Skin epidermis (tissue), 12 donors: ENCODE measurements around the gene AFG3L2.

Experiments
- H3K27ac ChIP-seq, 21 experiments: fragments of 200-600 bp; sonication (generic) in 11 of 21; one replicate each; pipeline ENCODE4 v1.5.0; 2020; ENCODE audit warnings: mild to moderate bottlenecking in 3 of 21, inconsistent platforms in 2 of 21, moderate library complexity in 2 of 21
- H3K4me3 ChIP-seq, 7 experiments: fragments of 200-600 bp; sonication (generic) in 2 of 7; one replicate each; pipeline ENCODE4 v1.5.0; 2020; ENCODE audit warnings: inconsistent platforms in 2 of 7, mild to moderate bottlenecking in 2 of 7, moderate library complexity in 1 of 7

Gene AFG3L2

DNA sequence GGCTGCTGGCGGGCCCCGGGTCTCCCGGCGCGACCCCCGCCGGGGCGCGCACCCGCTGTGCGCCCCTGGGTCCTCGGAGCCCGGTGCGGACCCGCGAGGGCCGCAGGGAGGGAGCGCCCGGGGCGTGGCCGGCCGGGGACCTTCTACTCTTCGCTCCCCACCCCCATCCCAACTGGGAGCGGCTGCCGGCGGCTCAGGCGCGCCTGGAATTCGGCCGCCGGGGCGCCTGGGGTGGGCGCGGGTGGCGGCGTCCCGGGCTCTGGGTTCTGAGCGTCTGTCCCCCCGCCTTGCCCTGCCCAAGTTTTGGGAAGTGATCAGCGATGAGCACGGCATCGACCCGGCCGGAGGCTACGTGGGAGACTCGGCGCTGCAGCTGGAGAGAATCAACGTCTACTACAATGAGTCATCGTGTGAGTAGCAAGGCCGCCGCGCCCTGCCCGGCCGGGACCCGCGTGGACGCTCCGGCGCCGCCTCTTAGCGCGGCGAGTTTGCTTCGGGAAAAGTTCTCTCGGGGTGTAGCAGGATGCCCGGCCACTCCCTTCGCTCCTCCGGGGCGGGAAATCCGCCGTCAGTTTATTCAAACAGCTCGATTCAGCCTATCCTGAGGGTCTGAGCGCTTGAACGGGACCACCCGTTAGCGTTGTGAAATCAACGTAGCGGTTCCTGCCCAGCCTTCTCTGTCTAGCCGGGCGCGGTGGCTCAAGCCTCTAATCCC lies 68.5 kb downstream of the AFG3L2 start:
- peak overlapping the region; percentile 87 to 100 (median 98) for H3K27ac ChIP-seq
- H3K4me3 ChIP-seq: peak overlapping the region; percentile 60 to 98 (median 75)

DNA sequence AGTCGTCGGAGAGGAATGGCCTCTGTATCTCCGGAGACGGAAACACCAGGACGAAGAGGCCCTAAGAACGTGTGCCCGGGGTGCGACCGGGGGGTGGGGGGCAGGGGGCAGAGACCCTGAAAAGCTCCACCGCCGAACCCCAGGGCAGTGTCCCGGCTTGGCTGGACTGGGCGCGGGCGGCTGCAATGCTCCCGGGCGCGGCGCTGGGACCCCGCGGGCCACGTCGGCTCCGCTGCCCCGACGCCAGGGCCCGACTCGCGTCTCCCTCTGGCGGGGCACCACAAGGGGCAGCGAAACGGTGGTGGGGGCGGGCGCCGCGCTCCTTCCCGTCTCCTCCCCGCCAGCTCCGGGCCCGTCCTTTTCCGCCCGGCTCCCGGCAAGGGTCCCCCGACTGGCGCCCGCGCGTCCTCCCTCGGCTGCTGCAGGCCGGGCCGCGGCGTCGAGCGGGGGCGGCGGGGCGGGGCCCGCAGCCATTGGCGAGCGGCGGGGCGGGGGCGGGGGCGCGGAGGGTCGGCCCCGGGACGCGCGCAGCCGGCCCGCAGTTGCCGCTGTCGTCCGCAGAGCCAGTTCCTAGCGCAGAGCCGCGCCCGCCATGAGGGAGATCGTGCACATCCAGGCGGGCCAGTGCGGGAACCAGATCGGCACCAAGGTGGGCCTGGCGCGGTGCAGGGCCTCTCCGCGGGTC lies 69.2 kb downstream of the AFG3L2 start, which contains the start of gene TUBB6:
TUBB6 (plus strand) TSS at position 541 of the 685 bp plus-strand sequence; CDS start at position 593, 52 bp downstream.
- Histone ChIP-seq H3K27ac (peak within 1 kb of the TSS; percentile 87 to 100 (median 98)), H3K4me3 (peak within 1 kb of the TSS; percentile 60 to 98 (median 75))

DNA sequence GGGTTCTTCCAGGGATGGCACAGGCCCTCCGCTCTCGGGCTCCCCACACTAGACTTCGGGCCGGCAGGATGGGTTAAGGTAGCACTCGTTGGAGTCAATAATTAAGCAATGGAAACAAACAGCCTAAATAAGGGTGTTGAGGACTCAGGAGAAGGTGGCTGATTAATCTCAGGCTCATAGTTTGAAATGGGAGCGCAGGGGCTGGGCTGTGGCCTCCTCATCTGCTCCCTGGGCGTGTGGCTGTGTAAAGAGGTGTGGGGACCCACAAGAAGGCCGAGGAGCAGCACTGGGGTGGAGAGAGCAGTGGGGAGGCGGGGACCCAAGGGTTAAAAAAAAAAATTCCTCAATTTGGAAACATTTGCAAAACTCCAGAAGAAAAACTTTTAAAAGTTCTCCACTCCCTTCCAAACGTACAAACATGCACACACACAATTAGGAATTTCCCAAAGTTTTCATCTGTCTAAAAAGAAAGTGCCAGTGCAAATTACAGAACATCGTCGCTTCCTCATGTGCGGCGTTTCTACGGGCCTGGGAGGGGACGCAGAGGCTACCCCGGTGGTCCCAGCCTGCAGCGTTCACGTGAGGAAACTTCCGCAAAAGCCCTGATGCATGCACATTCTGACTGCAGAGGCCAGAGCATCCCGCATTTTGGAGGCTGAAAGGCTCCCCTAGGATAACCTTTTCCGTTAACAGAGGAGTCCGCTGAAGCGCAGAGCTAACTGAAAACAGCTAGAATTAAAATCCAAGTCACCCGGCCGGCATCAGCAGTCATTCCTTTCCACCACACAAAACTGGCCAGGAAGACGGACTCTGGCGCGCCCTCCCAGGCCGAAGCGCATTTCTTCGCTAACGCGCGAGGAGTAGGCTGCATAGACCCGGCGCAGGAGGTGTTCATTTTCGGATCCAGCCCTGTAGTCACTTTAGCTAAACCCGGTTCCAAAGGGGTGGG lies 70.0 kb downstream of the AFG3L2 start:
- H3K27ac ChIP-seq: peak overlapping the region; percentile 76 to 100 (median 98)
- peak overlapping the region; percentile 60 to 98 (median 75) for H3K4me3 ChIP-seq

DNA sequence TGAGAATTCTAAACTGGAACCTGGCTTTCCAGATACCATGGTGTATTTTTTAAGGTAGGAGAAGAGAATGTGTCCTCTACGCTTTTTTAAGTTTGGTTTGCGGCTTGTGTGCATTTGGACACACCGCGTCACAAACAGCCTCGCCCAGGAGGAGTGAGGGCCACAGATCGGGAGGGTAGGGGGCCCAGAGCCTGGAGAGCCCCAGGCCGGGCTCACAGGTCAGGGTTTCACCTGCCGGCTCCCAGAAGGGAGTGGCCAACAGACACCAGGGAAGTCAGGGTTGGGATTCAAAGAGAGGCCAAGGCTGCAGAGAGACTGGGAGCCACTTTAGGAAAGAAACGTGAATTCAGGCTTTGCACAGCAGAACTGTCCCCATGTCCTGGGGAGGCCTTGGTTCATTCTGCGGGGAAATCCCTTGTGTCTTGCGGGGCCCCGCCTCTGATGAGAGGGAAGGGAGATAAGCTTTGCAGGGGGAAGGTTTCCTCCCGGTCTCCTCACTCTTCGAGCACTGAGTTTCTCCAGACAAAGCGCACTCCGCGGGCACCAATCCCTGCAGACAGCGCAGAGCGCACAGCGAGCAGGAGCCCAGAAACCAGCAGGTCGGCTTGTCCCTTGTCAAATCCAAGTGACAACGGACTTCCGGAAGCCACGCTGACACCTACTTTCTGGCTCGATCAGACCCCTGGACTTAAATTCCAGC lies 70.9 kb downstream of the AFG3L2 start:
- no peak overlapping the region for H3K4me3 ChIP-seq
- peak overlapping the region in 1 of 21 experiments; percentile 98 for H3K27ac ChIP-seq

DNA sequence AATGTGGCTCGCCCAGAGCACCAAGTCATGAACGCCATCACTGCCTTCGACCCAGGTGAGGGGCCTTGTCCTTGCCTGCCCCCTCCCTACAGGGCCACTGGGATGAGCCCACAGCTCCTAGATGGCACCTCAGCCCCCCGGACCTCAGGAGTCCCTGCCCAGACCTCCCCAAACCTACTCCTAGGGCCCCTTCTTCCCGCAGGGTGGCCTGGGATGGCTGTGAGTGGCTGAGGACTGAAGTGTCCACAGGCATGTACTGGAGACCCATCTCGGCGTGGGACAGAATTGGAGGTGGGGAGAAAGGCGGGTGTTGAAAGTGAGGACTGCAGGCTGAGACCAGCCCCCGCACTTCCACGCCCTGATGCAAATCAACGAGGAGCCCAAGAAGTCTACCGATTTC lies 71.8 kb downstream of the AFG3L2 start:
- Histone ChIP-seq H3K27ac (no peak overlapping the region), H3K4me3 (no peak overlapping the region)

DNA sequence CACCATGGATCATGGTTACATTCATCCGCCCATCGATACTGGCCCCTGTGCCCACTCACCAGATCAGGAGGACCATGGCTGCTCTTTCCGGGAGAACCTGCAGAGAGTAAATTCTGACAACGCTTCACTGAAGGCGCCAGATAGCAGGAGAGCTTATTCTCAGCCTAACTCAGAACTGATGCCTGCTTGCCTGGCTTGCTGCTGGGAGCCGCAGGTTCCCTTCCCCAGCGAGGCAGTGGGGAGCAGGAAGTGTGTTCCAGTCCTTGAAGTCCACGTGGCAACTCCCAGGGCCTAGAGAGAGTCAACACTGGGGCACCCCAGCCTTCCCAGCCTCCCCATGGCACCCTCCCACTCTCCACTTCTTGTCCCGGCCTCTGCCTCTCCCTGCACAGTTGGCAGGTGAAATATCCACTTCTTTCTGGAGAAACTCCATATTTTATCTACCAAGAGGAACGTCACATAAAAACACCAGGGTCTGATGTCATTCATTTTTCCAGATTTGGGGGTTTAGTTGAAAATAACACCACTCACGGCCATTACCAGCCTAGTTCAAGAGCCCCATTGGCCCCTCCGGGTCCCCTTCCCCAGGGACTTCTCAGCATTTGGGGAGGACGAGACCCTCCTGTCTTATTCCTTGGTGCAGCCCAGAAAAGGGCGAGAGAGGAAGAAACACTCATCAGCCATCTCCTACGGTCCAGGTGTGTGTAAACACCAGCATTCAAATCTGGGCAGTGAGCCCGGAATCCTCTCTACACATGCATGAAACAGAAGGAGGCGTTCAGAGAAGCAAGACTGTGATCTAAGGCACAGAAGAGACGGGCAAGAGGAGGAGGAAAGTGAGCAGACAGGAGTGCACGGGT lies 72.4 kb downstream of the AFG3L2 start:
- no peak overlapping the region for H3K27ac ChIP-seq
- no peak overlapping the region for H3K4me3 ChIP-seq

DNA sequence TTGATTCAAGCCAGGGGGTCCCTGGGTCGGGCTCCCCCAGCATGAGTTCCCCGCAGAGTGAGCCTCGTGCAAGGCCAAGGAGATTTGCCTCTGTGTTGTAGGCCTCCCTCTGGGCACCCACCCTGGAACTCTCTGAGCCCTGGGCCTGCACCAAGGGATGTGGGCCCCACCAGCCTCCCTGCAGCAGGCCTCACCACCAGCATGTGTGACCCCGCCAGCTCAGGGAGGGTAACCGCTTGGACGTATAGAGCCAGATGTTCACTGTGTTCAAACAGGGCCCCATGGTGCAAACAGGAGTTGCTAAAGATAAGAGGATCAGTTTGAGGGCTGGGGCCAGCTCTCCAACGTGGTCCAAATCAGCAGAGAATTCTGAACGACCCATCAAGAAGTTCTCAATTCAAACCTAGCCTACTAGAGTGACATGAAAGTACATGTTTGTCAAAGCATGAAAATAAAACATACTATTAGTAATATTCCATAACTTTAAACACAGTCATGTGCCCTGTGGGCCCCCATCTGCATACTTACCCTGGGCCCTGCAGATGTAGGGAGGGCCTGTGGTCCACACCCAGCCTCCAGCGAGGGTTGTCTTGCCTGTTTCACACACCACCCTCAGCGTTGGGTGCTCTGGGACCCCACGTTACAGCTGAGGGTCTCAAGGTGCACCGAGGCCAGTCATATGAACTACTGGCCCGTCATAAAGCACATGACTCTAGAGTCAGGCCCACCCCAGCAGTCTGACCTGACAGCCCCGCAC lies 74.5 kb downstream of the AFG3L2 start:
- H3K4me3 ChIP-seq: no peak overlapping the region
- no peak overlapping the region for H3K27ac ChIP-seq

DNA sequence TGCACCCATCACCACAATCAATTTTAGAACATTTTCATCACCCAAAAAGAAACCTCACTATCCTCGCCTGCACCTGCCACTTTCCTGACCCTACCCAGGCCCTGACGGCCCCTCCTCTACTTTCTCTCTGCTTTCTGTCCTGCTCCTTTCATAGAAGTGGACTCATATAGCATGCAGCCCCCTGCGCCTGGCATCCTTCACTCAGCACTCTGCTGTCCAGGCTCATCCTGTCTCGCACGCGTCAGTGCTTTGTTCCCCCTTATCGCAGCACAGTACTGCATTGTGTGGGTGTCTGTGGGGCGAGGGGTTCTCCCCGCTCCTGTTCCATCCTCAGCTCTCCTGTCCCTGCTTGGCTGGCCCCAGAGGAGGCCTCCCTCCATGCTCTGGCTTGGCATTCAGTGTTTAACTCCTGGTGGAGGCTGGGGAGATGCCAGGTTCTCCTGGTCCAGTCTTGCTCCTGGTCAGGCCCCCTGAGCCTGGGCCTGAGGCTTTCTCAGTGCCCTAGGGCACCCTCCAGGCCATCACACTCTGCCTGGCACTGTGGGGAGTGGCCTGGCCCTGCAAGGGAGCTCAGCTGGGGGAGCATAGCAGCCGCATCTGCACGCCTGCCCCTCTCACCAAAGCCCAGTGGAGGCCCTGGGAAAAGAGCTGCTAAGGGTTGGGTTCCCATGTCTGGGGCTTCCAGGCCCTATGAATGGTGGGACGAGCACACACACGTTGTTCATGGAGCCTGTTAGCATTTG lies 75.6 kb downstream of the AFG3L2 start:
- no peak overlapping the region for H3K4me3 ChIP-seq
- no peak overlapping the region for H3K27ac ChIP-seq

DNA sequence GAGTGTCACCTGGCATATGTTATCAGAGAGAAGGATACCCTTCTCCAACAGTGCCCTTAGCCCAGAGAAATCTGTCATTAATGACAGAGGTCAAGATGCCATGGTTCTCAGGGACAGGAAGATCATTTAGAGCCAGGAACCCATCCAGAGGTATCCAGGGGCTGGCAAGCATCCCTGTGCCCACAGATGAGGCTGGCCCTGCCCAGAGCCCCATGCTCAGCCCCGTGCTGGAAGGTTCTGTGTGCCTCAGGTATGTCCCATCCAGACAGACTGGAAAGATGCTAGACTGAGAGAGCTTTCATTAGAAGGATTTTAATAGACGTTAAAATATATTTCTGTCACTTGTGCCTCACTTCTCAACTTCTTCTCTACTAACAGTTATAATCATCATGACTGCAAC lies 77.2 kb downstream of the AFG3L2 start:
- Histone ChIP-seq H3K4me3 (no peak overlapping the region), H3K27ac (no peak overlapping the region)

DNA sequence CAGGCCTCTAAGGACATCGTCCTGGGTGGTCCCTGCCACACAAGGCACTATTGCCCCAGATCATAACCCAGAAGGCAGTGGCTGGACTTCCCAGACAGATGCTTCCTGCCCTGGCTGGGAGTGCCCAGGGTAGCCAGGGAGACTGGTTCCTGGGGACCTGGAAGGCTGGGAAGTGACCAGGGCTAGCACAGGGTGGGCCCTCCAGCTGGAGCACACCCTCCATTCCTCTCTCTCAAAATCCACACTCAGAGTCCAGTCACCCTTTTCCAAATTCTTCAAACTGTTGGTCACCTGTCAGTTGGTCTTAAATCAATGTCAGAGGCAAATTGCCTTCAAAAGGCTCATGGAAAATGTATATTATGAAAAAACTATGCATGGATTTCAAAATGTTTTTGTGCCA lies 80.6 kb downstream of the AFG3L2 start:
- Histone ChIP-seq H3K4me3 (no peak overlapping the region), H3K27ac (no peak overlapping the region)

DNA sequence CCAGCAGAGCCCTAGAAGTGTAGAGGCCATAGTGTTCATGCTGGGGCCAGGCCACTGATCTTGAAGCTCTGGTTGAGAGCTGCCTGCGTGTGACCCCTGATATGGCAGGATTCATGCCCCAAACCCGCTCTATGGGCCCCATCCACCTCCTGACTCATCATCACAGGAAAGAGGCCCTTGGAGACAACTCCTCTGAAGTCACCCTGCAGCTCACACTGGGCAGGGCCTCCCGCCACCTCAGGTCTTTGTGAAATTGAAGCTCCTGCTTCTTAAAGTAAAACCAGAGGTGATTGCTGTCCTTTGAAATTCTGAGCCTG lies 81.0 kb downstream of the AFG3L2 start:
- H3K4me3 ChIP-seq: no peak overlapping the region
- H3K27ac ChIP-seq: no peak overlapping the region

DNA sequence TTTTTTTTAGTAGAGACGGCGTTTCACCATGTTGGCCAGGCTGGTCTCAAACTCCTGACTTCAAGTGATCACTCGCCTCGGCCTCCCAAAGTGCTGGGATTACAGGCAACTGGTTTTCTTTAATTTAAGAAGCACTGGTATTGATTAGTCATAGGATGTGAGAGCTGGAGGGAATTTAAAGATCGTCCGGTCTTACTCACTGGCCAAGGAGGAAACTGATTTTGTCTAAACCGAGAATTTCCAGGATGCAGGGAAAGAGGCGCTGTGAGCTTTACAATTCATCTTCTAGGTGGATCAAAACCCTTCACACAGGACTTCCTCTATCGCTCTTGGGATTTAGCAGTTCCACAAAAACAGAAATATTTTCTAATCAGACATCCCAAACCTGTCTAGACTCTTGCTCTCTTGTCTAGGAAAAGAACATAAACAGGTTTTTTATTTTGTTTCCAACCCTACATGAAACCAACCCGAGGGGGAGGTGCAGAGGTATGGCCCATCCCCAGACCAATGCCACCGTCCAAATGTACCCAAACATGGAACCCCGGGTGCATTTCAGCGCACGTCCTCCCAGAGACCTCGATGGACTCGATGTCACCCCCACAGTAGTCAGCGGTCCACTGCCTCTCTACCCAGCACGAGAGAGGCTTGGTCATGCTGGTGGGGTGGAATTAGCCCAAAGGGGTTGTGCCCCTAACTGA lies 81.5 kb downstream of the AFG3L2 start:
- H3K27ac ChIP-seq: no peak overlapping the region
- H3K4me3 ChIP-seq: no peak overlapping the region

DNA sequence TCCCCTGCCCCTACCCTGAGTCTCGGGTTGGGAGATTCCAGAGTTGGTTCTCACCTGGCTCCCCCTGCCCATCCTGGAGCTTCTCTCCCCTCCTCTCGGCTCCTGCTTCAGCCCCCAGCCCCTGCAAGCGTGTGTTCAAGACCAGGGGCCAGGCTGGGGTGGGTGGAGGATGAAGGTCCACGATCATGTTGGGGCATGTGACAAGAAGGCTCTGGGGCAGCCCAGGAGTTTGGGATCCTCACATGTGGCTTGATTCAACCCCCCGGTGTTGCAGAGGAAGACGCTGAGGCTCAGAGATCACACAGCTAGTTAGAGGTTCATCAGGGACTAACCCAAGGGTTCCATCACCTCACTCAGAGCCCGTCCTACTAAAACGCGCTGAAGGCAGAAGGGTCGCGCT lies 83.2 kb downstream of the AFG3L2 start:
- no peak overlapping the region for H3K4me3 ChIP-seq

DNA sequence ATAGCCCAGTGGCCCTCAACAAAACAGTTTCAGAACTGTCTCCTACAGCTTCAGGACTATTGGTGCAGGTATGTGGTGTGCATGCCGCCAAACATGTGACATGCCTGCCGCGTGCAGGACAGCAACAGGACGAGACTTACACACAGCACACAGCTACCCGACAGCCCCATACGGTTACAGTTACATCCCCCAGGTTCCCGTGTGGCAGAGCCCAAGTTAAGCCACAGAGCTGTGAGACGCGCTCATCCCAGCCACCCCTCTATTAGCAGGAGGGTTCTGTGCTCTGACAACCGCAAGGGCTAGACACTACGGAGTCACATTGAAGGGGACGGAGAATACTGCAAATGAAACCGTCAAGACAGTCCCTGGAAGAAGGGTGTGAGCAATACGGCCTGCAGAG lies 85.3 kb downstream of the AFG3L2 start:
- Histone ChIP-seq H3K27ac (no peak overlapping the region), H3K4me3 (no peak overlapping the region)

More for the DNA sequence above, 83.2 kb downstream of the AFG3L2 start:
- H3K27ac ChIP-seq: no peak overlapping the region

DNA sequence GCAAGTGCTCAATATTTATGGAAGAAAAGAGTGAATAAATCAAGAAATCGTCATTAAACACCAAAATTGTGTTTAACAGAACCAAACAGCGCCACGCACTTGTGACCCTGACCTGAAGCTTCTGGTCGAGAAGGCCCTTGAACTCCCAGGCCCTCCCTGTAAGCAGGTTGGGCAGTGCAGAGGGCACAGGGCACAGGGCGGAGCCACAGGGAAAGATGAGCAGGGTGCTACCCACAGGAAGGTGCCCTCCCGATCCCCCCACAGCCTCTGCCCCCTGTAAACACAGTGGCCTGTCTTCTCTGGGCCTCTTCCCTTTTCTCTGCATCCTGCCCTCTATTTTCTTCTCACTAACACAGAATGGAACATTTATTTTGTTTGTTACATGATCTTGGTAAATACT lies 85.9 kb downstream of the AFG3L2 start:
- H3K4me3 ChIP-seq: no peak overlapping the region
- no peak overlapping the region for H3K27ac ChIP-seq

DNA sequence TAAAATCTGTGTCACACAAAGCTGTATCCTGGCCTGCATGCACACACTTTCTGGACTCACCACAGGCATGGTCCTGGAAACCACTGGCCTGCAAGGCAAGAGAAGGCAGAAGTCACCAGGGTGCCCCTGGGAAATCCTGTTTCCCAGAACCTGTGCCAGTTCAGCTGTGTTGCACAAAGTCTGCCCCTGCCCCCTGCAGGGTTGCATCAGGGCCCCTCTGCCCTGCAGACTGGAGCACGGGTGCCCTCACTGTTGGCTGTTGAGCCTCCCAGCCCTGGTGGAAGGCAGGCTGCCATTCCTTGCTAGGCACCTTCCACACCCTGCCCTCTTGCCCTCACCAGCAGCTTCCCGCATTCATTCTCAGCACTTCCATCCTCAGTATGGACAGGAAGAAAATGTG lies 86.9 kb downstream of the AFG3L2 start:
- Histone ChIP-seq H3K4me3 (no peak overlapping the region), H3K27ac (no peak overlapping the region)

DNA sequence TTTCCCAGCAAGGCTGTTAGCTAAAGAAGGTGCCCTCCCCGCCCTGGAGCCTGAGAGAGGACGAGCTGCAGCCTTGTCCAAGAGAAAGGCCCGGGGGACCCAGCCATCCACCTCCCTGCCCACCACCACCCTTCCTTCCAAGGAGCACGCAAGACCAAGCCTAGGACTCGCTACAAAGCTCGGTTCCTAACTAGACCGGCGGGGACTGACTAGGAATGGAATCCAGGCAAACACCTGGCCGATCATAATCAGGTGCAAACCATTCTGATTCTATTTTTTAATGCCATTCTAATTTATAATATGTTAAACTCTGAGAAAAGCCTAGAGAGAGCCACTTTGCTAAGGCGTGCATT lies 88.6 kb downstream of the AFG3L2 start:
- Histone ChIP-seq H3K4me3 (peak overlapping the region; percentile 18 to 41 (median 22)), H3K27ac (peak overlapping the region in 8 of 21 experiments; percentile 27 to 77 (median 70))
